HG03575 (cell line): ENCODE results near the gene SPDYE16.
"Not testable (repeated sequence)": the region's sequence is repeated elsewhere in the genome, so short reads cannot be mapped to it uniquely, and the experiment has no call there.

Source experiments
- ATAC-seq: cut with Tn5 transposase; IDR thresholded peaks from one replicate; pipeline ENCODE4 v1.9.1; 2021; ENCODE audit not compliant: unreplicated experiment, insufficient number of reproducible peaks, low FRiP score; ENCODE audit errors: extremely low read depth

SPDYE16 gene, protein sequence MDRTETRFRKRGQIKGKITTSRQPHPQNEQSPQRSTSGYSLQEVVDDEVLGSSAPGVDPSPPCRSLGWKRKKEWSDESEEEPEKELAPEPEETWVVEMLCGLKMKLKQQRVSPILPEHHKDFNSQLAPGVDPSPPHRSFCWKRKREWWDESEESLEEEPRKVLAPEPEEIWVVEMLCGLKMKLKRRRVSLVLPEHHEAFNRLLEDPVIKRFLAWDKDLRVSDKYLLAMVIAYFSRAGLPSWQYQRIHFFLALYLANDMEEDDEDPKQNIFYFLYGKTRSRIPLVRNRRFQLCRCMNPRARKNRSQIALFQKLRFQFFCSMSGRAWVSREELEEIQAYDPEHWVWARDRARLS

DNA sequence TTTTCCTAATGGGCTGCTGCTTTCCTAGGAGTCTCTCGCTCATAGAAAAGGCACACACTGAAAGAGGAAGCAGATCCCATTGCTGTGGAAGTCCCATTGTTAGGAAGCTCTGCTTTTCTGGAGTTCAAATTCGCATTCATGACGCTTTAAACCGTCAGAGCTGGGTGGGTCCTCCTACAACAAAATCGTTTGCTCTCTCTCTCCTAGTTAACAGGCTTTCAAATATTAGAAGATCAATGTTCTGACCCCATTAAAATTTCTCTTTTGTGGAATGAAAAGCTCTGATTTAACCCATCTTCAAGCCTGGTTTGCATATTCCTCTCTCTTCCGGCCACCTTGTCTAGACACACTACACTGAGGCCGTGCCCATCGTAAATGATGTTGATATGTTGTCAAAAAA, at the start of gene SPDYE16:
TSS of gene SPDYE16 (minus strand) at position 101 of the 400 bp plus-strand sequence. CDS start 1,838 bp downstream, outside the sequence.
- not testable (repeated sequence) for ATAC-seq

DNA sequence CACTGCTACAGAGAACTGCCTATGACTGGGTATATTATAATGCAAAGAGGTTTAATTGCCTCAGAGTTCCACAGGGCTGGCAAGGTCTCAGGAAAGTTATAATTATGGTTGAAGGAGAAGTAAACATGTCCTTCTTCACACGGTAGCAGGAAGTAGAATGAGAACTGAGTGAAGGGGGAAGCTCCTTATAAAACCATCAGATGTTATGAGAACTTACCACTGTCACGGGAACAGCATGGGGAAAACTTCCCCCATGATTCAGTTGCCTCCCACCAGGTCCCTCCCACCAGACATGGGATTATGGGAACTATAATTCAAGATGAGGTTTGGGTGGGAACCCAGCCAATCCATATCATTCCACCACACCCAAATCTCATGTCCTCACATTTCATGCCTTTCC, 49.6 kb upstream of the SPDYE16 start:
- ATAC-seq: not testable (repeated sequence)

DNA sequence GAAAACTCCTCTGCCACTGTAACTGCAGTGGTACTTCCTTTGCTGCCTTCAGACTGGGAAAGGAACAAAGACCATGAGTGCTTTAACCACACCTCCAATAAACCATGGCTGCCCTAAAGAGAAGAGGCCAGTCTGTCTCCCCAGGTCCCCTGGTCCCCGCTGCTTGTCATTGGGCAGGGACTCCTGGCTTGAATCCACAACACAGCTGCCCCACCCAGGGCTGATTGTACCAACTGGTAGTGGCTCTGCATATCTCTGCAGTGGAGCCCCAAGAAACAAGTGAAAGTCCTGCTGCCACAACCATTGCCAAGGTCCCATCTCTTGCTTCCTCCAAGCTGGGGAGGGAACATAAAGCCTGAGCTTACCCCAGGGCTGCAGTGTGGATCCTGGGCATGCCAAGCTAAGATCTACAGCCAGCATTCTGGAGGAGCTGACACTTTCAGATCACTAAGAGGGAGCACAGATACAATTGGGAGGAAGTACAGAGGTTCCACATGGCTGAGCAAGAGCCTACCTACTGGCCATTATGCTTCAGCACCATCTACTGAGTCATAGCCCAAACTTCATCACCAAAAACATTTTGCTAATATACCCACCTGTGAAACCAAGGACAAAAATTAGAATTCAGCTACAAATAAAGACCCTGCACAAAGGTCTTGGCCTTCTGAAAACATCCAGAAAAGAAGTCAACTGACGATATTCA, 48.7 kb upstream of the SPDYE16 start:
- peak; percentile 48 for ATAC-seq

DNA sequence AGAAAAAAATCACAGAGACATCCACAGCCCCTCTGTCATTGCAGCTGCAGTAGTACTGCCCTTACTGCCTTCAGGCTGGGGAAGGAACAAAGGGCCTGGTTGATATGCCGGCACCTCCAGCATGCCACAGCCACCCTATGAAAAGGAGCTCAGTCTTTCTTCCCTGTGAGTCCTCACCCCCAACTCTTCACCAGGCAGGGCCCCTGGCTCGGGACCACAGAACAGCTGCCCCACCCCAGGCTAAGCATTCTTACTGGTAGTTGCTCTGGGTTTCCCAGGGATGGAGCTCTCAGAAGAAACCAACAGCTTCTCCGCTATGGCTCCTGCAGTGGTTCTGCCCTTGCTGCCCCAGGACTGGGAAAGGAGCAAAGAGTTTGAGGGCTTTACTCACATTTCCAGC, 47.9 kb upstream of the SPDYE16 start:
- not testable (repeated sequence) for ATAC-seq

DNA sequence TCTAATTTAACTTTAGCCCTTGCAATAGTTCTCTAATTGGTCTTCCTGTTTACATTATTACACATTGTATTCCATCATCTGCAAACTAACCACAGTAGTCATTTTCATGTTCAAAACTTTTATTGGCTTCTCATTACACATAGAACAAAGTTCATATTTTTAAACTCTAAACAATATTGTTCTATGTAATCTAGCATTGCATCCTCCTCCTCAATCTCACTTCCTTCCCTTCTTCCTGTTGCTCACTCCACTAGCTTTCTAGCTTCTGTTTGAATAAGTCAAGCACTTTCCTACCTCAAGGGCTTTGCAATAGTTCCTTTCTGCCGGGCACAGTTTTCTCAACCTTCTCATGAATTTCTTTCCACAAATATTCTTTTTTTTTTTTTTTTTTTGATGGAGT, 45.5 kb upstream of the SPDYE16 start:
- not testable (repeated sequence) for ATAC-seq

DNA sequence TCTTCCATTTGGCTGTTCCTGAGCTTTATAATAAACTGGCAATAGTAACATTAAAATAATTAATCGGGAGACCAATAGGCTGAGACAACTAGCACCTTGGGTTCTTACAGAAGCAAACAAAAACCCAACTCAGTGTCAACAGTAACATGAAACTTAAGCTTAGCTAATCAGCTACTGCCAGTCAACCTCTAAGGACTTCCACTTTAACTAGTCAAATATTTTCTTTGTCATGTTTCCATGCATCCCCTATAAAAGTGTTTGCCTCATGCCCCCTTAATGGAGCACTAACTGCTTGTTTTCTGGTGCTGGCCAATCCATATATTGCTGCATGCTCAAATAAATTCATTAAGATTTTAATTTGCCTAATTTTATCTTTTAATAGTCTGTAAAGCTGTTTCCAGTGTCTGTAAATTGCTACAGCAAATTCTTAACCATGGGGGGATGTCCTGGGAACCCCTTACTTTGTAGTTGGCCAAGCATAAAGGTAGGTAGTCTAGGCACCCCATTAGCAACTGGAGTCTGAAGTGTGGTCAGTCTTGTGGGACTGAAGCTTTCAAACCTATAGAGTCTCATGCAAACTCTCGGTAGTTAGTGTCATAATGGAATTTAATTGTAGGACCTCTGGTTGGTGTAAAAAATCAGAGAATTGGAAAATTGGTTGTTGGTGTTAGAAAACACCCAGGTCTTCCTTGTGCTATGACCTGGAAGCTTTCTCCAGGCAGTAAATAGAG, 43.7 kb upstream of the SPDYE16 start:
- ATAC-seq: not testable (repeated sequence)

DNA sequence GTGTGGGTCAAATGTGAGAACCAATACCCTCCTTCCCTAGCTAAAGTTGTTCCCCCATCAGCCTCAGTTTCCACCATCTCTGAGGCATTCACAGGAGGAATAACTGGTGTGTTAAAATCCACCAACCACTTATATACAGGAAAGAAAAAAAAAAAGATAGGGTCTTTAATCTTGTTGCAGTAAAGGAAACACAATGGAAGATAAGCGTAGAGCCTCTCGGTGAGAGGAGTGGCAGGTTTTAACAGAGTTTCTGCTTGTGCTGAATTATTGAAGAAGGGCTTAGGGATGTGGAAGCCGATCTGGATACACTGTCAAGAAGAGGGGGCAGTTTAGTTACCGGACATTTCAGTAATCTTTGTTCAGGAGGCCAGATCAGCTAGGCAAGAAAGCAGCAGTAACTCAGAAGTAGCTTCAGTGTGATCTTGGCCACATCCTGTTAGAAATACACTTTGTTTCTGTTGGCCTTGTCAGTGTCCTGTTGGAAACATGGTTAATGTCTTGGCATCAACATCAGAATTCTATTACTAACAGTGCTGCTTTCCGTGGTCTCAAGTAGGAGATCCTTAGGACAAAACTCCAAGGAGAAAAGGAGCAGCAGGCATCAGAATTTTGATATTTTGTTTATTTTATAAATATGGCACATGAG, 40.7 kb upstream of the SPDYE16 start:
- ATAC-seq: not testable (repeated sequence)

DNA sequence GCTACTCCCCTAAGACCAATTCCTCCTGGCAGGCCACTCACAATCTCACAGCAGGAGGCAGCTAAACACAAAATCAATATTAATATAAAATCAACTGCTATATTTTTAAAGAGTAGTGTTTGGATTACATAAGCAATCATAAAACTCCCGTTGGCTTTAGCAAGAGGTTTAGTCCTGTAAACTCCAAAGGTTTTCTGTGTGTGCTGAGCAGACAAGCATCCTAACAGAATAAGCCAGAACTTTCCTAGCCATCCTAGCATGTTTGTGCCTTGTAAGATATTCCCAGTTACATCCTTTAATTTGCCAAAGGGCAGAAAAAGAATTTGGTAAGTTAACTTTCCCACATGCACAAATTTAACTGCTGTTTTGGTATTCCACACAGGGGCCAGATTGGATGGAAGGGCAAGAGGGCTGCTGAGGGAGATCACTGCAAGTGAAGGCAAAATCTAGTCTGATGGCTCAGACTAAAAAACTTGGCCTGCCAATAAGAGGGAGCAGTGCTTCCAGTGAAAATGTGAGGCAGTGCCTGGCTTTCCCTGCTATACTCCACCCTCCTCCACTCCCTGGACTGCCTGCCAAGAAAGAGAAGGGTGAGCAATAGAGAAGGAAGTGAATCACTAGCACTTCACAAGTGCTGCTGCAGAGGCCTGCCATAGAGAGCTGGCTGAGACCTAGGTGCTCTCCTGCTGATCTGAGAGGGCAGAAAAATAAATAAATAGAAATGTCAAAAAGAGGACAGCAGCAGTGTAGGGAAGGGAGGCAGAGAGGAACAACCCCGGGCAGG, 39.9 kb upstream of the SPDYE16 start:
- ATAC-seq: not testable (repeated sequence)

DNA sequence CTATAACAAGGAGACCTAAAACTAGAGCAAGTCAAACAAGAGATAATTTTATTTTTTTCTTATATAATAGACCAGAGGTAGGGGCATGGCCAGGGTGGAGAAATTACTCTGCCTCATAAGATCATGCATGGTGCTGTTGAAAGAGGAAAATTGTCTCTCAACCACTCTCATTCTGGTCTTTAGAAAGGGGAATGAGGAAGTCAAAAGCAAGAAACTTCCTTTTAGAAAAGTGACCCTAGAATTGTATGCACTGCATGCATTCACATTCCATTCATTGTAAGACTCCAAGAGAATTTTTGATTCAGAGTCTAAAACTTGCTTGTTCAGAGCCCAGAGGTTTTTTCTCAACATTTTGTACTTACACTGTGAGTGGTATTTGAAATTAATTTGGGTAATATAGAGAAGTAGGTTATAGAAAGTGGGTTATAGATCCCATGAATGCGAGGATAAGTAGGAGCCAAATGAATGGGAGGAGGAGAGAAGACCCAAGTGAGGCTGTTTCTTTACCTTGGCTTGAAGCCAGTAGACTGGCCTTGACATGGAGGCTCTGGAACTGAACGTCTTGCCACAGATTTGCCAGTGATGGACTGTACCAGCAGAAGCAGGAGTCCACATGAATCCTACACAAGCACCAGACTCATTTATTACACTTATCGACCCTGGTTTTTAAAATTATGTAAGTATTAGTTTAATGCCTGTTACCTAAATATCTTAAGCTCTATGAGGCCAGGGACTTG, 33.0 kb upstream of the SPDYE16 start:
- not testable (repeated sequence) for ATAC-seq

DNA sequence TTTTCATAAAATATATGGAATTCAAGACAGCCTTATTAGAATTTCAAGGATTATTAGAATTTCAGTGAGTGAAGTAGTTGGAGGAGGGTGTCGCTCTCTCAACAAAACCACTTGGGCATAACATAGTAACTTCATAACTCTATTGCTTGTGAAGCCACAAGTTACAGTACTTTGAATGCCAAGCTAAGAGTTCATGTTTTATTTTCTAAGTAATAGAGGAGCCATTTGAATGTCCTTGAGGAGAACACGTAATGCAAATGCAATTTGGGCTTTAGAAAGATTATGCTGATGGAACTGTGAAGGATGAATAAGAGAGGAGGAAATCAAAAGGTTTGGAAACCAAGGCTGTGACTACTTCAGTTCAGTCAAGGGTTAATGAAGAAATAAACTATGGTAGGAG, 32.3 kb upstream of the SPDYE16 start:
- ATAC-seq: not testable (repeated sequence)

DNA sequence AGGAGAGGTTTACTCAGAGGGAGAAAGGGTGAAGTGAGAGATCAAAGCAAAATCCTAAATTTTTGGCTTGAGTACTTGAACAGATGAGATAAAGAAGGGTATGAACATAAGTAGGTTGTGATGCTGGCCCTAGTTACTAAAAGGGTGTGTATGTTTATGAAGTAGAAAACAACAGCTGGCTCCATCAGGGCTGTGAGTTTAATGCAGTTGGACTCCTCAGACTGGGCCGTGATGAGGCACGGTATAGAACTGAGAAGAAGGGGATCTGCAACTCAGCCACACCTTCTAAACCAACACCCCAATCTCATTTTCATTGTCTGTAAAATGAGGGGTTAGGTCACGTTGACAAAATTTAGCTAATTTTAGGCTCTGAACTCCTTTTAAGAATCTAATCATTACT, 29.2 kb upstream of the SPDYE16 start:
- ATAC-seq: not testable (repeated sequence)

DNA sequence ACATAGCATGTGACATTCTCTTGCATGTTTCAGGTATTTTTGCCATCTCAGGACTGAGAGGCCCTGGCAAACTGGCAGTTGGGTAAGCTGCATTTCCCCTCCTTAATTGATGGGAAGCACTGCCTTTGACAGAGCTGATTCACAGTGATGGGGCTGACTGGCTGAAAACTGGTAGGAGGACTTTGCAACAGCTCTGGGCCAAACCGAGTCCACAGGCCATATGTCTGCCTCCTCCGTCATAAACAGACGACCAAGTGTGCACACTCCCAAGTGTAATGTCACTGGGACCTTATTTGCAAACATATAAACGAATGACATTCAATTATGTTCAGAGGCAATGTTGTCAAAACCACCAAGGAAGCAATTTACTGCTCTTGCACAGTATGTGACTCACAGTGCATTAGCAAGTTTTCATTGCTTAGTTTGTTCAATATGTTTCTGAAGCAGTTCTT, 27.3 kb upstream of the SPDYE16 start:
- not testable (repeated sequence) for ATAC-seq

DNA sequence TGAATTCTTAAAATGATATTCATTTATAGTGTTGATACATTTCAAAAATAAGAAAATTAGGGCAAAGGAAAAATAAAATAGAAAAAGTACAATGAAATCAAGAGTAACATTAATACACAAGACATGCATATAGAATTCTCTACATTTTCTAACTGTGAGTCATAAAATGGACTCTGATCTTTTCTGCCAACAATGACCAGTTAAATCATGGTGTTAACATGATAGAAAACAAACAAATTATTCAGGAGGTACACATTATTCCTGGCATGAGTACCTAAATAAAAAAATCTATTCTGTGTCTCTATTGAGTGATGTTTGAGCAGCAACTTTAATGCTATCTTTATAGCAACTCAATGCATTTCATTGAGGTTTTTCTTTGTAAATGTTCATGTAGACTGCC, 25.6 kb upstream of the SPDYE16 start:
- ATAC-seq: not testable (repeated sequence)

DNA sequence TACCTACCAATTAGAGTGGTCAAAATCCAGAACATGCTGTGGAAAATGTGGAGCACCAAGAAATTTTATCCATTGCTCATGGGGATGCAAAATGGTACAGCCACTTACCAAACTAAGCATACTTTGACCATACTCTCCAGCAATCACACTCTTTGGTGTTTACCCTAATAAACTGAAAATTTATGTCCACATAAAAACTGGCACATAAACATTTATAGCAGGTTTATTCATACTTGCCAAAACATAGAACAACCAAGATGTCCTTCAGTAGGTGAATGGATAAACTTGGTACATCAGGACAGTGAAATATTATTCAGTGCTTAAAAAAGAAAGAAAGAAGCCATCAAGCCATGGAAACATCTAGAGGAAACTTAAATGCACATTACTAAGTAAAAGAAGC, 24.7 kb upstream of the SPDYE16 start:
- ATAC-seq: not testable (repeated sequence)

DNA sequence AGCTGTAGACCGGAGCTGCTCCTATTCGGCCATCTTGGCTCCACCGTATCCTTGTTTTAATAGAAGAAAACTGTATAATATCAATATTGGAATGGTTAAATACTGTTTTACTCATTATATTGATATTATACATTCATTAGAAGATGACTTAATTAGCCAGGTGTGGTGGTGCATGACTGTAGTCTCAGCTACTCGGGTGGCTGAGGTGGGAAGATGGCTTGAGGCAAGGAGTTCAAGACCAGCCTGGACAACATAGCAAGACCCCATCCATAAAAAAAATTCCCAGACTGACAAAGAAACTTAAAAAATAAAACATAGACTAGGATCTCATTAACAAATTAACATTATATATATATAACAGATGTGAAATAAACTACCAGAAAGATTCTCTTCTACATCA, 24.2 kb upstream of the SPDYE16 start:
- ATAC-seq: not testable (repeated sequence)

DNA sequence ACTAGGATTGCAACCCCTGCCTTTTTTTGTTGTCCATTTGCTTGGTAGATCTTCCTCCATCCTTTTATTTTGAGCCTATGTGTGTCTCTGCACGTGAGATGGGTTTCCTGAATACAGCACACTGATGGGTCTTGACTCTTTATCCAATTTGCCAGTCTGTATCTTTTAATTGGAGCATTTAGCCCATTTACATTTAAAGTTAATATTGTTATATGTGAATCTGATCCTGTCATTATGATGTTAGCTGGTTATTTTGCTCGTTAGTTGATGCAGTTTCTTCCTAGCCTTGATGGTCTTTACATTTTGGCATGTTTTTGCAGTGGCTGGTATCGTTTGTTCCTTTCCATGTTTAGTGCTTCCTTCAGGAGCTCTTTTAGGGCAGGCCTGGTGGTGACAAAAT, 21.9 kb upstream of the SPDYE16 start:
- ATAC-seq: not testable (repeated sequence)

DNA sequence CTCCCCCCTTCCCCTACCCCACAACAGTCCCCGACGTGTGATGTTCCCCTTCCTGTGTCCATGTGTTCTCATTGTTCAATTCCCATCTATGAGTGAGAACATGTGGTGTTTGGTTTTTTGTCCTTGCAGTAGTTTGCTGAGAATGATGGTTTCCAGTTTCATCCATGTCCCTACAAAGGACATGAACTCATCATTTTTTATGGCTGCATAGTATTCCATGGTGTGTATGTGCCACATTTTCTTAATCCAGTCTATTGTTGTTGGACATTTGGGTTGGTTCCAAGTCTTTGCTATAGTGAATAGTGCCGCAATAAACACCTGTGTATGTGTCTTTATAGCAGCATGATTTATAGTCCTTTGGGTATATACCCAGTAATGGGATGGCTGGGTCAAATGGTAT, 18.2 kb upstream of the SPDYE16 start:
- ATAC-seq: not testable (repeated sequence)

DNA sequence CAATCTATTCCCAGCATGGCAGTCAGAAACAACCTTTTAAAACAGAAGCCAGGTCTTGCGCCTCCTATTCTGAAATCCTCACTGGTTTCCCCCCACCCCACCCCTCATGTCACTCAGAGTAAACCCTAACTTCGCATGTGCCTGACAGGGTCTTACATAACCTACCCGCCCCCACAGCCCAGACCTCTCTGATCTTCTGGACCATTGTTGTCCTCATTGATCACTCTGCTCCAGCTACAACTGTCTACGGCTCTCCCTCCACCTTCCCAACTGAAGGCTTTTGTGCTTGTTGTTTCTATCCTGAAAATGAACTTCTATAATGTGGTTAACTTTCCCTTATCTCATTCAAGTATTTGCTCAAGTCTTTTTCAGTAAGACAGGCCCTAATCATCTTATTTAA, 17.1 kb upstream of the SPDYE16 start:
- ATAC-seq: not testable (repeated sequence)
